Trophoblast cell (in vitro differentiated cells and primary cell): ENCODE measurements around the gene SPSB2.
A peak's percentile ranks its signal among the peaks of the same experiment; 100 is the strongest.

ENCODE experiments used
- DNase-seq, 2 donors: peaks; one replicate each; pipeline ENCODE4 v3.0.0-alpha.2; 2016
- H2AFZ ChIP-seq: 2 replicates; pipeline ENCODE4 v1.6.1; 2013; ENCODE audit warnings: low read length, moderate library complexity, mild to moderate bottlenecking; ENCODE audit not compliant: insufficient read depth, poor library complexity
- H2AK5ac ChIP-seq: 2 replicates; pipeline ENCODE4 v1.6.1; 2013; ENCODE audit warnings: mild to moderate bottlenecking, low read length
- H2BK120ac ChIP-seq: 2 replicates; pipeline ENCODE4 v1.6.1; 2013; ENCODE audit warnings: low read length, mild to moderate bottlenecking, moderate library complexity; ENCODE audit not compliant: insufficient read depth, poor library complexity
- H2BK12ac ChIP-seq: 2 replicates; pipeline ENCODE4 v1.6.1; 2013; ENCODE audit warnings: mild to moderate bottlenecking, low read length, moderate library complexity
- H2BK5ac ChIP-seq: 2 replicates; pipeline ENCODE4 v1.6.1; 2013; ENCODE audit warnings: low read length, low read depth, moderate library complexity, mild to moderate bottlenecking; ENCODE audit not compliant: poor library complexity
- H3K14ac ChIP-seq: 2 replicates; pipeline ENCODE4 v1.6.1; 2013; ENCODE audit warnings: mild to moderate bottlenecking, low read length
- H3K18ac ChIP-seq: 2 replicates; pipeline ENCODE4 v1.6.1; 2013; ENCODE audit warnings: mild to moderate bottlenecking, low read length
- H3K23ac ChIP-seq: 2 replicates; pipeline ENCODE4 v1.6.1; 2013; ENCODE audit warnings: low read length
- H3K27ac ChIP-seq: 2 replicates; pipeline ENCODE4 v1.5.1; 2013; ENCODE audit warnings: low read depth, mild to moderate bottlenecking, inconsistent platforms, low read length, moderate library complexity
- H3K27me3 ChIP-seq: 2 replicates; pipeline ENCODE4 v1.6.1; 2013; ENCODE audit warnings: inconsistent platforms, mild to moderate bottlenecking, low read length, moderate library complexity; ENCODE audit not compliant: insufficient read depth
- H3K36me3 ChIP-seq, 2 experiments: 1 replicate in 1 of 2; 2 replicates in 1 of 2; pipeline ENCODE4 v1.6.1; 2013; ENCODE audit warnings: low read length in 2 of 2, mild to moderate bottlenecking in 2 of 2, moderate library complexity in 1 of 2; ENCODE audit not compliant: insufficient read depth in 2 of 2, control insufficient read depth in 1 of 2
- H3K4ac ChIP-seq: 2 replicates; pipeline ENCODE4 v1.6.1; 2013; ENCODE audit warnings: low read depth, mild to moderate bottlenecking, low read length, moderate library complexity
- H3K4me1 ChIP-seq, 2 experiments: 1 replicate in 1 of 2; 2 replicates in 1 of 2; pipeline ENCODE4 v1.6.1; 2013; ENCODE audit warnings: low read length in 2 of 2, mild to moderate bottlenecking in 2 of 2, moderate library complexity in 1 of 2; ENCODE audit not compliant: insufficient read depth in 2 of 2, control insufficient read depth in 1 of 2
- H3K4me2 ChIP-seq: 2 replicates; pipeline ENCODE4 v1.6.1; 2013; ENCODE audit warnings: inconsistent platforms, mild to moderate bottlenecking, low read length, moderate library complexity
- H3K4me3 ChIP-seq: 2 replicates; pipeline ENCODE4 v1.5.1; 2013; ENCODE audit warnings: mild to moderate bottlenecking, low read depth, low read length, inconsistent platforms
- H3K79me1 ChIP-seq: one replicate; pipeline ENCODE4 v1.6.1; 2013; ENCODE audit warnings: low read length
- H3K79me2 ChIP-seq: 2 replicates; pipeline ENCODE4 v1.6.1; 2013; ENCODE audit warnings: low read length, mild to moderate bottlenecking; ENCODE audit not compliant: control insufficient read depth, insufficient read depth, poor library complexity
- H3K9ac ChIP-seq: 2 replicates; pipeline ENCODE4 v1.6.1; 2013; ENCODE audit warnings: mild to moderate bottlenecking, low read length
- H3K9me3 ChIP-seq: 2 replicates; pipeline ENCODE4 v1.6.1; 2013; ENCODE audit warnings: low read depth, mild to moderate bottlenecking, control low read depth, inconsistent platforms, low read length; ENCODE audit not compliant: insufficient read depth
- H4K12ac ChIP-seq: 2 replicates; pipeline ENCODE4 v1.6.1; 2013; ENCODE audit warnings: low read depth, mild to moderate bottlenecking, low read length, moderate library complexity
- H4K8ac ChIP-seq: 2 replicates; pipeline ENCODE4 v1.6.1; 2013; ENCODE audit warnings: low read depth, mild to moderate bottlenecking, low read length, moderate library complexity
- H4K91ac ChIP-seq: one replicate; pipeline ENCODE4 v1.6.1; 2013; ENCODE audit warnings: low read depth, mild to moderate bottlenecking, low read length, moderate library complexity
- WGBS: extraction: QIAGEN DNeasy Blood & Tissue Kit; methylation state at CpG from one replicate; pipeline ENCODE4 v1.1.7; 2013; ENCODE audit warnings: missing lambda C conversion rate; ENCODE audit not compliant: insufficient read length, insufficient coverage; ENCODE audit errors: extremely low coverage; 5-methylcytosine and 5-hydroxymethylcytosine counted together

Gene SPSB2

DNA sequence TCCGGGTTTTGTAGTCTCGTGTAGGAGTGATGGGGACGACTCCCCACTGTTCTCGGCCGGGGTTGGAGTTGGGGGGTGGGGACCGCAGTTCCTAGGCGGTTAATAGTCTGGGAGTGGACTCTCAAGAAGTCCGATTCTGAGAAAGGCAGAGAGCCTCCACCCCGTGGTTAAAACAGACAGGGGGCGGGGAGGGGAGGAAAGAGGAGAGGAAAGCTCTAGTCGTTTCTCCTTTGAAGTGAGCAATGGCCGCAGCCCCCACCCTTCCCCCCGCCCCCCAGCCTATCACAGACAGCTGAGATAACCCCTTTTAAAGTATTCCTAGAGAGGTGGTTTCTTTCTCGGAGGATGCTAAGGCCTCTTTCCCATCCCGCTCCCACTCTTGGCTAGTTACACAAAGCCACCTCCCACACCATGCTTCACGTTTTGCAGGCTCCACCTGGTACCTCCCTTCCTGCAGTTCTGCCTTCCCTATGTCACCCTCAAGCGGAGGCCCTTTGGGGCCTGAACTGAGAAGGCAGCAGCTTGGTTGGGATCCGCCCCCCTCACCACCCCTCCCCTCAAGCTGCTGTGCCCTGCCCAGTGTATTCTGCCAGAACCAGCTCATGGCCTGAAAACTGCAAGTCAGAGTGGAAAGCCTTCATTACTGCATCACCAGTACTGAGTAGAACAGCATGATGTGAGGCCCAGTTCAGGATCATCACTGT, 20.3 kb downstream of the SPSB2 start:
- Histone ChIP-seq H3K79me1 (peaks cover 5% of the 10 kb centered on the region), H3K4ac (peak overlapping the region; percentile 65), H2BK120ac (no peak overlapping the region), H4K91ac (peak overlapping the region; percentile 84), H2BK5ac (no peak overlapping the region), H3K27ac (peak overlapping the region; percentile 35), H3K4me2 (peak overlapping the region; percentile 60), H3K14ac (peak overlapping the region; percentile 21), H2BK12ac (peak overlapping the region; percentile 16), H3K4me1 (peaks cover 14 to 15% of the 10 kb centered on the region in 2 experiments), H3K36me3 (peaks cover 25 to 41% of the 10 kb centered on the region in 2 experiments), H3K9ac (peak overlapping the region; percentile 57), H3K18ac (peak overlapping the region; percentile 60), H4K12ac (peak overlapping the region; percentile 67), H3K27me3 (no peaks in the 10 kb centered on the region), H3K23ac (no peak overlapping the region), H3K79me2 (peaks cover 4% of the 10 kb centered on the region), H3K9me3 (no peaks in the 10 kb centered on the region), H3K4me3 (peak overlapping the region; percentile 76), H2AK5ac (peak overlapping the region; percentile 76), H4K8ac (peak overlapping the region; percentile 75), H2AFZ (peak overlapping the region; percentile 20)
- no CpG with 5 or more reads among the region's 18 CpGs for WGBS
- no peak for DNase-seq

DNA sequence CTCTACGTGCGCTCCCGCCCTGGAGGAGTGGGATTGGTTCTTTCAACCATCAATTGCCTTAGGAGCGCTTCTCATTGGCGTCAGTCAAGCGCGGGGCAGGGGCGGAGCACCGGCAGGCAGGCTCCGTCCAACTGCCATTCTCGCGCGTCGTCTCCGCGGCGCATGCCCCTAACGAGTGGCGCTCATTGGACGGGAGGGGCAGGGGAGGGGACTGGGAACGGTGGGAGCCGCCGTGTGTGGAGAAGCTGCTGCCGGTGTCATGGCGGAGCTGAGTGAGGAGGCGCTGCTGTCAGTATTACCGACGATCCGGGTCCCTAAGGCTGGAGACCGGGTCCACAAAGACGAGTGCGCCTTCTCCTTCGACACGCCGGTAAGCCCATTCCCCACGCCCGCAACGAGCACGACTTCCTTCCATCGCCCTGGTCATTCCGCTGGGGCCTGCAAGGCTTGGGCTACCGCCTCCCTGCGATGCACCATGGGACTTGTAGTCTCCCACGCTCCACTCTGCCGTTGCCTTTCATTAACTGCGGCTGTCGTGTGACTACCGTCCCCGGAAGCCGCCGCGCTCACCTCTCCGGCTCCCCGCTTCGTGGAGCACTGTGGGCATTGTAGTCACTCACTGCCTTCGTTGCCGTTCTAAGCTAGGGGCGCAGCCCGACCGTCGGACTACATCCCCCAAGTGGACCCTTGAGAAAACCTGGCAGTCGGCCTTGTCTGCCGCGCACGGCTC, 21.0 kb downstream of the SPSB2 start, which contains the start of gene USP5:
USP5 (plus strand) TSS at position 230 of the 730 bp plus-strand sequence; CDS start at position 260, 30 bp downstream.
- Histone ChIP-seq H2BK5ac (peak within 1 kb of the TSS; percentile 27), H3K23ac (no peak within 1 kb of the TSS), H3K4me2 (peak within 1 kb of the TSS; percentile 74)

DNA sequence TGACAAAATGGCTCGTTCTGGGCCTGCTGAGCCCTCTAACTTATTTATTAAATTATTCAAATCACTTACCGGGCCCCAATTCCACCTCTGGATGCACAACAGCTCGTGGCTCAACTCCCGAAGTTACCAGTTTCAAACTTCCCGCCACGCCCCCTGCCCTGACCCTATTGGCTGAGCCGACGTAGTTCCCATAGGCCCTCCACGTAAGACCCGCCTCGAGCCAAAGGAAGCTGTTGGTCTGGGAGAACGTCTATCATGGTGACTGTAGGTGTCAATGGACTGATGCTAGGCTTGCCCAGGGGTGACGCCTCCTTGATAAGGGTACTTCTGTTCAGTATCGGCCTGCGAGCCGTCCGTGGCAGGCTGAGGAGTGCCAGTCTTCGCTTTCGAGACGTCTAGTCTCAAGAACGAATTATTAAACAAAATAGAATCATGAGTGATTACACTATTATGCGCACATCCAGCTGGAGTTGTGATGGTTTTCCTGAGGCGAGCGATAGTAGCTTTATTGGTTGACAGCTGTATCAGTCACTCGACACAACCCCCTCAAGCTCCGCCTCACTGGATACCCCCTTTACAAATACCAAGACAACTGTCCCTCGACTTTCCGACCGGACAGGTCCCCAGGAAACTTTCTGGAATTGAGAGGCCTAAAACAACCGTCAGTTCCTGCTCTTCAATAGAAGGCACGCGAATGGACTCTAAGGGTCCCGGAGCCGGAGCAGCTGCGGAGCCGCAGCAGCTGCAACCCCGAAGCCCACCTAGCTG, 21.8 kb downstream of the SPSB2 start, which contains the start of gene CDCA3:
CDCA3 (minus strand) TSS at position 134 of the 768 bp plus-strand sequence. CDS start 334 bp downstream, outside the sequence.
- Histone ChIP-seq H4K8ac (peak within 1 kb of the TSS; percentile 87), H2BK120ac (peak within 1 kb of the TSS; percentile 7), H4K12ac (no peak within 1 kb of the TSS), H3K4me3 (peak within 1 kb of the TSS; percentile 94), H3K9ac (peak within 1 kb of the TSS; percentile 86), H2BK12ac (no peak within 1 kb of the TSS), H2BK5ac (peak within 1 kb of the TSS; percentile 27), H3K27me3 (no peaks in the 10 kb centered on the region), H3K14ac (peak within 1 kb of the TSS; percentile 55), H3K4me1 (peaks cover 14 to 15% of the 10 kb centered on the region in 2 experiments), H3K27ac (peak within 1 kb of the TSS; percentile 55), H4K91ac (peak within 1 kb of the TSS; percentile 70), H3K9me3 (no peaks in the 10 kb centered on the region), H3K79me1 (peaks cover 5% of the 10 kb centered on the region), H2AK5ac (no peak within 1 kb of the TSS), H2AFZ (peak within 1 kb of the TSS; percentile 20), H3K4me2 (peak within 1 kb of the TSS; percentile 74), H3K4ac (peak within 1 kb of the TSS; percentile 13), H3K79me2 (peaks cover 4% of the 10 kb centered on the region), H3K18ac (no peak within 1 kb of the TSS), H3K36me3 (peaks cover 25 to 39% of the 10 kb centered on the region in 2 experiments), H3K23ac (no peak within 1 kb of the TSS)
- WGBS, result no CpG with 5 or more reads among the region's 37 CpGs
- peak; percentile 99 for DNase-seq

More for the DNA sequence above, 21.0 kb downstream of the SPSB2 start, which contains the start of gene USP5:
- peak within 1 kb of the TSS; percentile 60 for H3K18ac ChIP-seq
- peak; percentile 99 to 100 for DNase-seq
- peaks cover 5% of the 10 kb centered on the region for H3K79me1 ChIP-seq
- H4K91ac ChIP-seq, result peak within 1 kb of the TSS; percentile 84
- peak within 1 kb of the TSS; percentile 55 for H3K14ac ChIP-seq
- peak within 1 kb of the TSS; percentile 16 for H2BK12ac ChIP-seq
- H3K4me1 ChIP-seq, result peaks cover 14 to 15% of the 10 kb centered on the region in 2 experiments
- H3K4ac ChIP-seq, result peak within 1 kb of the TSS; percentile 65
- peak within 1 kb of the TSS; percentile 67 for H4K12ac ChIP-seq
- H2AK5ac ChIP-seq, result peak within 1 kb of the TSS; percentile 76
- peaks cover 4% of the 10 kb centered on the region for H3K79me2 ChIP-seq
- peaks cover 24 to 39% of the 10 kb centered on the region in 2 experiments for H3K36me3 ChIP-seq
- no CpG with 5 or more reads among the region's 65 CpGs for WGBS
- peak within 1 kb of the TSS; percentile 86 for H3K9ac ChIP-seq
- H3K9me3 ChIP-seq, result no peaks in the 10 kb centered on the region
- peak within 1 kb of the TSS; percentile 7 for H2BK120ac ChIP-seq
- peak within 1 kb of the TSS; percentile 87 for H4K8ac ChIP-seq
- peak within 1 kb of the TSS; percentile 20 for H2AFZ ChIP-seq
- peak within 1 kb of the TSS; percentile 94 for H3K4me3 ChIP-seq
- H3K27ac ChIP-seq, result peak within 1 kb of the TSS; percentile 55
- no peaks in the 10 kb centered on the region for H3K27me3 ChIP-seq

DNA sequence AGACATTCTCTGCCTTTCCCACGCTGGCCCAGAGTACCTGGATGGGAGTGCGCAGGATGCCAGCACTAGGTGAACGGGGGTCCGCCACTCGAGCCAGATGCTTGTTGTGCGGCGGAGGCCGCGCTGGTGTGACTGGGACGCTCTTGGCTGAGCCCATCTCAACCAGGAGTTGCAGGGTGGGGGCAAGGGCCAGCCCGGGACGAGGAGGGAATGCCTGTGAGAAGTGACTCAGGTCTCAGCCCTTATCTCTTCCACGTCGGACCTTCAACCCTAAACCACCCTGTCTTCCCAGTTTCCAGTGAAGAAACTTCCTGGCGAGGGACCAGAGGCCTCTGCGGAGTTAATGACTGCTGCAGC, 22.3 kb downstream of the SPSB2 start:
- Histone ChIP-seq H3K9ac (peak overlapping the region; percentile 69), H3K14ac (no peak overlapping the region), H3K23ac (no peak overlapping the region), H3K4ac (peak overlapping the region; percentile 5), H3K18ac (no peak overlapping the region), H3K36me3 (peaks cover 23 to 38% of the 10 kb centered on the region in 2 experiments), H2AFZ (no peak overlapping the region), H2AK5ac (no peak overlapping the region), H2BK12ac (no peak overlapping the region), H3K4me2 (peak overlapping the region; percentile 74), H3K79me1 (peaks cover 5% of the 10 kb centered on the region), H4K91ac (peak overlapping the region; percentile 31), H3K4me3 (peak overlapping the region; percentile 75), H4K12ac (no peak overlapping the region), H3K9me3 (no peaks in the 10 kb centered on the region), H2BK120ac (no peak overlapping the region), H3K27me3 (no peaks in the 10 kb centered on the region), H3K4me1 (peaks cover 14 to 15% of the 10 kb centered on the region in 2 experiments), H3K27ac (no peak overlapping the region), H3K79me2 (peaks cover 4% of the 10 kb centered on the region), H4K8ac (no peak overlapping the region), H2BK5ac (no peak overlapping the region)
- WGBS, result no CpG with 5 or more reads among the region's 16 CpGs
- DNase-seq, result peak in 1 of 2 donors; percentile 21
